Endothelial cell of umbilical vein (primary cell): ENCODE measurements around the gene KBTBD3. TPM values are rescaled to one million over a fixed set of nuclear protein-coding genes. Genes with fewer than 3 reads are reported as not detected.

Experiments
- BruUV-seq: library from RNA; stranded (reverse); fragments of 400-500 nt; replicated peaks from 2 replicates; lab custom pipeline; 2021; lab: Mats Ljungman, UMichigan
- CTCF ChIA-PET: fragments of 300-600, 350-600 bp; sonication (Branson Sonifier 250); formaldehyde crosslinking; loops from one replicate; lab custom pipeline; 2021; ENCODE audit warnings: antibody characterized with exemption, inconsistent platforms; lab: Charles Lee
- POLR2A ChIA-PET: fragments of 300-600, 350-600 bp; sonication (Branson Sonifier 250); formaldehyde crosslinking; loops from one replicate; lab custom pipeline; 2021; ENCODE audit warnings: antibody characterized with exemption, inconsistent platforms; lab: Charles Lee
- DNase-seq: peaks from one replicate; pipeline ENCODE4 v3.0.0-alpha.2; 2011; ENCODE audit warnings: low read depth, low spot score
- FAIRE-seq: peaks from 2 replicates; lab custom pipeline; 2011; peaks lifted over from hg19 to GRCh38; lab: Jason Lieb, UNC
- H2AFZ ChIP-seq: 2 replicates; pipeline ENCODE4 v1.6.0; 2012; ENCODE audit warnings: low read depth, low read length, control low read depth, inconsistent platforms
- H3K27ac ChIP-seq: 2 replicates; pipeline ENCODE4 v1.5.1; 2011; ENCODE audit warnings: low read depth, mild to moderate bottlenecking, control low read depth, low read length, moderate library complexity; ENCODE audit not compliant: insufficient read depth
- H3K27me3 ChIP-seq, 2 experiments: 2 replicates each; pipeline versions ENCODE4 v1.6.0 to v1.6.1; 2011; ENCODE audit warnings: low read length in 2 of 2, mixed read lengths in 1 of 2; ENCODE audit not compliant: control insufficient read depth in 2 of 2, insufficient read depth in 2 of 2
- H3K36me3 ChIP-seq, 2 experiments: 2 replicates in 1 of 2; 3 replicates in 1 of 2; pipeline ENCODE4 v1.5.1; 2011; ENCODE audit warnings: low read length in 2 of 2, mild to moderate bottlenecking in 1 of 2, moderate library complexity in 1 of 2; ENCODE audit not compliant: control insufficient read depth in 2 of 2, insufficient read depth in 2 of 2; ENCODE audit errors: extremely low read depth in 1 of 2
- H3K4me1 ChIP-seq: 3 replicates; pipeline ENCODE4 v1.5.1; 2011; ENCODE audit warnings: mild to moderate bottlenecking, low read length; ENCODE audit not compliant: control insufficient read depth, insufficient read depth; ENCODE audit errors: extremely low read depth
- H3K4me2 ChIP-seq: 2 replicates; pipeline ENCODE4 v1.6.1; 2011; ENCODE audit warnings: low read length, control low read depth, mixed read lengths; ENCODE audit not compliant: insufficient read depth
- H3K4me3 ChIP-seq, 3 experiments: fragments of 200-600 bp in 1 of 3; sonication (generic), shearing (Covaris generic) in 1 of 3; replicated peaks in 1 of 3; 2 replicates each; pipeline ENCODE4 v1.5.1; 2011 to 2016; ENCODE audit warnings: control low read depth in 3 of 3, low read length in 3 of 3, mild to moderate bottlenecking in 2 of 3, inconsistent platforms in 1 of 3, low read depth in 1 of 3, moderate library complexity in 1 of 3; ENCODE audit not compliant: insufficient read depth in 1 of 3
- H3K79me2 ChIP-seq: 2 replicates; pipeline ENCODE4 v1.6.0; 2012; ENCODE audit warnings: low read length, inconsistent platforms; ENCODE audit not compliant: control insufficient read depth, insufficient read depth
- H3K9ac ChIP-seq: replicated peaks from 2 replicates; pipeline ENCODE3; 2011; ENCODE audit warnings: low read length, control low read depth; ENCODE audit not compliant: insufficient read depth; ENCODE audit errors: extremely low read depth
- H3K9me1 ChIP-seq: replicated peaks from 3 replicates; pipeline ENCODE4 v1.6.0; 2011; ENCODE audit warnings: mild to moderate bottlenecking, low read length; ENCODE audit not compliant: control insufficient read depth, insufficient read depth; ENCODE audit errors: extremely low read depth
- H3K9me3 ChIP-seq: replicated peaks from 2 replicates; pipeline ENCODE4 v1.5.1; 2012; ENCODE audit warnings: low read length, inconsistent platforms; ENCODE audit not compliant: control insufficient read depth, insufficient read depth
- H4K20me1 ChIP-seq: replicated peaks from 2 replicates; pipeline ENCODE3; 2011; ENCODE audit warnings: mild to moderate bottlenecking, low read length; ENCODE audit not compliant: control insufficient read depth, insufficient read depth; ENCODE audit errors: extremely low read depth
- CTCF ChIP-seq, 2 donors: IDR thresholded peaks; 1 replicate in 1 of 2; 2 replicates in 1 of 2; pipeline ENCODE4 v1.5.1; 2011; ENCODE audit warnings: low read length in 2 of 2, mild to moderate bottlenecking in 2 of 2, moderate library complexity in 2 of 2, control low read depth in 1 of 2, inconsistent platforms in 1 of 2, low read depth in 1 of 2; ENCODE audit not compliant: insufficient read depth in 1 of 2; ENCODE audit errors: extremely low read depth in 1 of 2
- FOS ChIP-seq: IDR thresholded peaks from 2 replicates; pipeline ENCODE4 v1.6.1; 2011; ENCODE audit warnings: mild to moderate bottlenecking, low read length, moderate library complexity, borderline replicate concordance; ENCODE audit not compliant: insufficient read depth
- GATA2 ChIP-seq: IDR thresholded peaks from 2 replicates; pipeline ENCODE4 v1.7.0; 2011; ENCODE audit warnings: low read depth, mild to moderate bottlenecking, moderate library complexity, mixed read lengths, low read length; ENCODE audit not compliant: insufficient read length, insufficient read depth
- JUN ChIP-seq: IDR thresholded peaks from 2 replicates; pipeline ENCODE4 v1.6.1; 2011; ENCODE audit warnings: borderline replicate concordance, low read depth; ENCODE audit not compliant: insufficient read length, insufficient read depth
- MAX ChIP-seq: IDR thresholded peaks from 2 replicates; pipeline ENCODE4 v1.6.1; 2011; ENCODE audit not compliant: insufficient read depth, insufficient read length
- MYC ChIP-seq: IDR thresholded peaks from one replicate; pipeline ENCODE4 v1.6.1; 2011; ENCODE audit warnings: mild to moderate bottlenecking, low read depth, low read length
- POLR2A ChIP-seq: IDR thresholded peaks from 2 replicates; pipeline ENCODE4 v1.6.1; 2012; ENCODE audit warnings: low read depth, mild to moderate bottlenecking, control low read depth, low read length
- dilution Hi-C: fragments of 300-500 bp; cut with MboI; formaldehyde crosslinking; loops from one replicate; pipeline ENCODE4 v1.15.0; 2019; ENCODE audit warnings: low sequenced_read_pairs; ENCODE audit not compliant: extremely low pct_ligation_motif_present
- intact Hi-C: fragments of 100-400 bp; cut with micrococcal nuclease; formaldehyde crosslinking; loops from one replicate; pipeline ENCODE4 v1.10.0; 2022
- polyA plus RNA-seq, 4 experiments: library from polyadenylated mRNA; depleted of rRNA in 3 of 4; stranded (reverse) in 3 of 4; unstranded in 1 of 4; fragments of >200 nt; gene quantifications; 2 replicates each; pipeline versions ENCODE4 v1.2.1 to v1.2.3, GENCODE V29; 2011 to 2012; ENCODE audit warnings: missing spikeins in 1 of 4
- total RNA-seq: library from RNA; stranded (reverse); gene quantifications from 2 replicates; pipeline ENCODE4 v1.2.3, GENCODE V29; 2021

The KBTBD3 gene
- total and polyA plus RNA-seq, 2 donors (not counting 3 experiments of a cell fraction or from before 2014, with no cell fraction given) = 0.76 to 2.4 TPM

DNA sequence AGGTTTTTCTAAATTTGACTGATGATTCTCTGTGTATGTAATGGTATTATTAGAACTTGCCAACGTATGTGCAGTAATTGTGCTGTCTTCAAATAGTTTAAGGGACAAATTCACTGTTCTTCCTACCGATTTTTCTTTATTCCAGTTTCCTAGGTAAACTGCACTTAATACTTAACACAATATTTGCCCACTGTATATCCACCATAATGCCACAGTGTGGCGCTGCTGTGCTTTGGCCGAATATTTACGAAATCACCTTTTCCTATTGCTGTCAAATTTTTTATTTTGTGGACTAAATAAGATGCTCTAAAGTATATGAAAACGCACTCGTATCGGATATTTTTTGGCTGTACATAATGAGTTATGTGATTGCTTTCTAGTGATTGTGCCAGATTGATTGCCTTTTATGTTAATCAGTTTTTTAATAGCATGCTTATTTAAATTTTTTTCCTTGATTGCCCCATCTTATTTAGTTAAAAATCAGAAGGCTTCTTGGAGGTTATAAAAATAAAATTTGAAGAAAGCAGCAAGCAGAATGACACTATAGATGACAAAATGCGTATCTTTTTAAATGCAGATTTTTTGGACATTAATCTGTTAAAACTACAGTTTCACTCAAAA is 10.8 kb upstream of the KBTBD3 start:
- H3K4me1 ChIP-seq = no peaks in the 10 kb centered on the region
- H3K27ac ChIP-seq = no peak overlapping the region
- no peak for TF ChIP-seq MYC
- TF ChIP-seq MAX = no peak
- TF ChIP-seq FOS = no peak
- TF ChIP-seq JUN = no peak
- no peak for TF ChIP-seq GATA2
- TF ChIP-seq CTCF (IDR thresholded peaks at IDR 0.05; ENCODE audit: extremely low read depth in 1 of 2, insufficient read depth in 1 of 2, low read depth in 1 of 2, low read length in 2 of 2) = peak; percentile 64 to 68
- TF ChIP-seq POLR2A = no peak
- no peaks in the 10 kb centered on the region for H3K9me1 ChIP-seq
- CTCF ChIA-PET = interaction anchor here (0.7 to 2.7 kb wide), 16 partner anchors 8 to 1695 kb away, joined by 3 to 30 read pairs (median 5); partner anchors contain the start of genes AASDHPPT and KBTBD3
- H4K20me1 ChIP-seq = peaks cover 3% of the 10 kb centered on the region
- no TSS peak for BruUV-seq
- no peaks in the 10 kb centered on the region for H3K9me3 ChIP-seq
- peaks cover 53% of the 10 kb centered on the region for H3K79me2 ChIP-seq
- intact Hi-C loops (loop anchor here (1.0 to 10.0 kb wide), 3 partner anchors 45 to 1457 kb away; partner anchors contain the start of gene GUCY1A2), dilution Hi-C loops (no loop called here)
- H3K27me3 ChIP-seq = no peaks in the 10 kb centered on the region
- H3K9ac ChIP-seq = no peak overlapping the region
- POLR2A ChIA-PET = no interaction called here
- H3K36me3 ChIP-seq = peaks cover 10 to 11% of the 10 kb centered on the region in 2 experiments
- H2AFZ ChIP-seq = no peak overlapping the region
- DNase-seq (peak; percentile 72), FAIRE-seq (peak; percentile 55)
- H3K4me2 ChIP-seq = no peak overlapping the region
- H3K4me3 ChIP-seq = no peak overlapping the region
